IMR-90 (cell line): ENCODE measurements around the gene NOX4. TPM values are rescaled to one million over a fixed set of nuclear protein-coding genes. Genes with fewer than 3 reads are reported as not detected.

Experiments
- ATAC-seq: fragments of 200-7000 bp; cut with Tn5 transposase; 2 replicates; pipeline ENCODE4 v1.9.1; 2020; ENCODE audit warnings: low read depth, mild to moderate bottlenecking, moderate library complexity
- BruUV-seq: library from RNA; stranded (reverse); fragments of 400-500 nt; replicated peaks from 2 replicates; lab custom pipeline; 2021; lab: Mats Ljungman, UMichigan
- CTCF ChIA-PET: fragments of 300-600 bp; formaldehyde crosslinking; extraction: SDS; loops from one replicate; lab custom pipeline; 2021; ENCODE audit warnings: antibody characterized with exemption; lab: Yijun Ruan, JAX
- POLR2A ChIA-PET: fragments of 300-600 bp; sonication (Branson Sonifier 250); formaldehyde crosslinking; loops from one replicate; lab custom pipeline; 2022; ENCODE audit warnings: antibody characterized with exemption; ENCODE audit not compliant: unreplicated experiment; lab: Charles Lee
- DNase-seq: peaks from one replicate; pipeline ENCODE4 v3.0.0; 2013
- H2AFZ ChIP-seq: replicated peaks from 2 replicates; pipeline ENCODE3; 2013; ENCODE audit warnings: low read length, mild to moderate bottlenecking; ENCODE audit not compliant: poor library complexity
- H2AK5ac ChIP-seq: 2 replicates; pipeline ENCODE4 v1.6.1; 2013; ENCODE audit warnings: low read depth, low read length, inconsistent platforms
- H2AK9ac ChIP-seq: replicated peaks from 2 replicates; pipeline ENCODE3; 2013; ENCODE audit warnings: mild to moderate bottlenecking, low read depth, low read length, moderate library complexity; ENCODE audit not compliant: poor library complexity
- H2BK120ac ChIP-seq: 2 replicates; pipeline ENCODE4 v1.6.1; 2013; ENCODE audit warnings: low read depth, low read length, inconsistent platforms
- H2BK15ac ChIP-seq: 3 replicates; pipeline ENCODE4 v1.6.1; 2013; ENCODE audit warnings: low read depth, low read length, inconsistent platforms
- H2BK20ac ChIP-seq: 2 replicates; pipeline ENCODE4 v1.6.1; 2013; ENCODE audit warnings: low read depth, mild to moderate bottlenecking, inconsistent platforms, low read length, moderate library complexity
- H2BK5ac ChIP-seq: 2 replicates; pipeline ENCODE4 v1.6.1; 2013; ENCODE audit warnings: mild to moderate bottlenecking, low read depth, low read length, inconsistent platforms; ENCODE audit not compliant: poor library complexity, severe bottlenecking
- H3K14ac ChIP-seq: replicated peaks from 2 replicates; pipeline ENCODE4 v1.6.1; 2013; ENCODE audit warnings: low read depth, low read length, inconsistent platforms
- H3K18ac ChIP-seq: 2 replicates; pipeline ENCODE4 v1.6.1; 2013; ENCODE audit warnings: low read depth, low read length, control low read depth
- H3K23ac ChIP-seq: 2 replicates; pipeline ENCODE4 v1.6.1; 2013; ENCODE audit warnings: low read depth, low read length, inconsistent platforms
- H3K27ac ChIP-seq: 2 replicates; pipeline ENCODE4 v1.5.1; 2013; ENCODE audit warnings: mild to moderate bottlenecking, control low read depth, low read length; ENCODE audit not compliant: insufficient read depth
- H3K27me3 ChIP-seq: 2 replicates; pipeline ENCODE4 v1.6.1; 2013; ENCODE audit warnings: low read length; ENCODE audit not compliant: control insufficient read depth, insufficient read depth
- H3K36me3 ChIP-seq: 2 replicates; pipeline ENCODE4 v1.6.1; 2013; ENCODE audit warnings: low read length, mixed read lengths; ENCODE audit not compliant: control insufficient read depth, insufficient read depth
- H3K4ac ChIP-seq: 2 replicates; pipeline ENCODE4 v1.6.1; 2013; ENCODE audit warnings: low read depth, low read length, inconsistent platforms
- H3K4me1 ChIP-seq: 2 replicates; pipeline ENCODE4 v1.6.1; 2013; ENCODE audit warnings: low read length, mixed read lengths; ENCODE audit not compliant: control insufficient read depth, insufficient read depth
- H3K4me2 ChIP-seq: 2 replicates; pipeline ENCODE4 v1.6.1; 2013; ENCODE audit warnings: low read depth, mild to moderate bottlenecking, control low read depth, low read length, moderate library complexity
- H3K4me3 ChIP-seq: 2 replicates; pipeline ENCODE4 v1.5.1; 2013; ENCODE audit warnings: low read depth, mild to moderate bottlenecking, control low read depth, low read length, moderate library complexity; ENCODE audit not compliant: insufficient read depth
- H3K56ac ChIP-seq: 2 replicates; pipeline ENCODE4 v1.6.1; 2013; ENCODE audit warnings: low read length, inconsistent platforms; ENCODE audit not compliant: insufficient read depth; ENCODE audit errors: extremely low read depth
- H3K79me1 ChIP-seq, 2 experiments: 2 replicates each; pipeline ENCODE4 v1.6.1; 2013; ENCODE audit warnings: low read length in 2 of 2, inconsistent platforms in 1 of 2, low read depth in 1 of 2
- H3K9ac ChIP-seq: 2 replicates; pipeline ENCODE4 v1.6.1; 2013; ENCODE audit warnings: low read depth, low read length, control low read depth
- H3K9me1 ChIP-seq: 2 replicates; pipeline ENCODE4 v1.6.1; 2013; ENCODE audit warnings: low read length, inconsistent platforms; ENCODE audit not compliant: insufficient read depth
- H3K9me3 ChIP-seq: 2 replicates; pipeline ENCODE4 v1.6.1; 2013; ENCODE audit warnings: low read length; ENCODE audit not compliant: control insufficient read depth, insufficient read depth
- H4K20me1 ChIP-seq: 2 replicates; pipeline ENCODE4 v1.6.1; 2013; ENCODE audit warnings: low read length, inconsistent platforms; ENCODE audit not compliant: insufficient read depth
- H4K5ac ChIP-seq: 2 replicates; pipeline ENCODE4 v1.6.1; 2013; ENCODE audit warnings: mild to moderate bottlenecking, low read depth, low read length, control low read depth
- H4K8ac ChIP-seq, 2 experiments: 2 replicates each; pipeline ENCODE4 v1.6.1; 2013; ENCODE audit warnings: low read depth in 2 of 2, low read length in 2 of 2, control low read depth in 1 of 2, inconsistent platforms in 1 of 2
- H4K91ac ChIP-seq: 2 replicates; pipeline ENCODE4 v1.6.1; 2013; ENCODE audit warnings: low read depth, low read length, inconsistent platforms; ENCODE audit not compliant: insufficient read depth
- CHD1 ChIP-seq: IDR thresholded peaks from 2 replicates; pipeline ENCODE4 v1.6.1; 2012; ENCODE audit warnings: low read depth, low read length, improper control_type of control experiment
- MAFK ChIP-seq: IDR thresholded peaks from 2 replicates; pipeline ENCODE4 v1.6.1; 2012; ENCODE audit warnings: low read depth, low read length, improper control_type of control experiment
- USF2 ChIP-seq: fragments of 150-350 bp; IDR thresholded peaks from 2 replicates; pipeline ENCODE4 v1.6.1; 2017; ENCODE audit warnings: mild to moderate bottlenecking, antibody characterized with exemption, low read length, low read depth
- WGBS, 2 experiments: methylation state at CpG; one replicate each; pipeline versions ENCODE4 v1.1.5 to v1.1.7; 2013; ENCODE audit warnings: missing lambda C conversion rate in 2 of 2; ENCODE audit not compliant: insufficient read length in 1 of 2; ENCODE audit errors: extremely low coverage in 2 of 2; 5-methylcytosine and 5-hydroxymethylcytosine counted together
- dilution Hi-C: fragments of 300-500 bp; cut with HindIII; formaldehyde crosslinking; loops from one replicate; pipeline ENCODE4 v1.14.3; 2018; ENCODE audit warnings: low sequenced_read_pairs; ENCODE audit not compliant: unreplicated experiment
- in situ Hi-C: fragments of 300-500 bp; cut with MboI; formaldehyde crosslinking; loops from 3 replicates; pipeline ENCODE4 v1.14.3; 2019; ENCODE audit warnings: low sequenced_read_pairs, inconsistent platforms, mixed read lengths
- intact Hi-C: fragments of 100-400 bp; cut with micrococcal nuclease; formaldehyde crosslinking; loops from 2 replicates; pipeline ENCODE4 v1.10.0; 2022
- polyA plus RNA-seq, 3 experiments: library from polyadenylated mRNA; depleted of rRNA; stranded (reverse); fragments of >200 nt; gene quantifications; 2 replicates each; pipeline ENCODE4 v1.2.3, GENCODE V29; 2012; ENCODE audit warnings: low replicate concordance in 1 of 3
- total RNA-seq: library from RNA; depleted of rRNA; stranded (reverse); fragments of >200 nt; gene quantifications from 2 replicates; pipeline ENCODE4 v1.2.3, GENCODE V29; 2012

The NOX4 gene
- total and polyA plus RNA-seq, 2 of the 4 experiments (the other 2 are of a cell fraction): 4.7 to 11.7 TPM

- dilution Hi-C loops: no loop called here
- no peak overlapping the region for H4K91ac ChIP-seq
- no peak overlapping the region for H3K4me2 ChIP-seq
- ChIA-PET POLR2A (no interaction called here), CTCF (interaction anchor here (1.3 kb wide), 1 partner anchor 9 kb away, joined by 3 read pairs; no protein-coding TSS in a partner anchor)
- H3K4ac ChIP-seq: no peak overlapping the region
- WGBS, 2 experiments: no CpG with 5 or more reads among the region's 5 CpGs
- in situ Hi-C loops: no loop called here
- no peak overlapping the region for H4K8ac ChIP-seq
- no peak overlapping the region for H3K23ac ChIP-seq
- no peak overlapping the region for H2AK9ac ChIP-seq
- H2AK5ac ChIP-seq: no peak overlapping the region
- H3K79me1 ChIP-seq: peaks cover 0 to 5% of the 10 kb centered on the region in 2 experiments; a peak in 1 of 4 replicates
- no peak overlapping the region for H2BK5ac ChIP-seq
- H3K4me3 ChIP-seq: no peak overlapping the region
- no peak overlapping the region for H3K14ac ChIP-seq
- H4K5ac ChIP-seq: no peak overlapping the region
- H3K9me1 ChIP-seq: no peaks in the 10 kb centered on the region
- peaks cover 3% of the 10 kb centered on the region; the same call in 1 of the 2 replicates for H3K36me3 ChIP-seq
- no peak overlapping the region for H2BK120ac ChIP-seq
- H3K9me3 ChIP-seq: no peaks in the 10 kb centered on the region
- TF ChIP-seq MAFK (no peak), USF2 (no peak), CHD1 (no peak)
- DNase-seq: no peak
- H3K27ac ChIP-seq: no peak overlapping the region
- no peak overlapping the region for H2BK20ac ChIP-seq
- intact Hi-C loops: no loop called here
- no peak overlapping the region for H2BK15ac ChIP-seq
- H3K4me1 ChIP-seq: no peaks in the 10 kb centered on the region
- H3K18ac ChIP-seq: no peak overlapping the region
- H4K20me1 ChIP-seq: no peaks in the 10 kb centered on the region
- no peak for ATAC-seq
- BruUV-seq: no TSS peak
- no peaks in the 10 kb centered on the region for H3K27me3 ChIP-seq
- no peak overlapping the region for H3K9ac ChIP-seq
- no peak overlapping the region for H2AFZ ChIP-seq
- no peak overlapping the region for H3K56ac ChIP-seq
These were observed 47.5 kb downstream of the NOX4 start for GRCh38 chr11:89443361-89444322.
